Activated T-helper 9 cell treated with anti-CD3 and anti-CD28 coated beads, Interleukin-2, amount 50 U/mL, for 16 hours (primary cell): ENCODE results near the gene MIEF2.
A peak's percentile ranks its signal among the peaks of the same experiment; 100 is the strongest.
"Not testable (repeated sequence)": the region's sequence is repeated elsewhere in the genome, so short reads cannot be mapped to it uniquely, and the experiment has no call there.

Experiments used
- DNase-seq: peaks from one replicate; pipeline ENCODE4 v3.0.0-alpha.2; 2020; ENCODE audit warnings: low read depth

MIEF2 gene, protein sequence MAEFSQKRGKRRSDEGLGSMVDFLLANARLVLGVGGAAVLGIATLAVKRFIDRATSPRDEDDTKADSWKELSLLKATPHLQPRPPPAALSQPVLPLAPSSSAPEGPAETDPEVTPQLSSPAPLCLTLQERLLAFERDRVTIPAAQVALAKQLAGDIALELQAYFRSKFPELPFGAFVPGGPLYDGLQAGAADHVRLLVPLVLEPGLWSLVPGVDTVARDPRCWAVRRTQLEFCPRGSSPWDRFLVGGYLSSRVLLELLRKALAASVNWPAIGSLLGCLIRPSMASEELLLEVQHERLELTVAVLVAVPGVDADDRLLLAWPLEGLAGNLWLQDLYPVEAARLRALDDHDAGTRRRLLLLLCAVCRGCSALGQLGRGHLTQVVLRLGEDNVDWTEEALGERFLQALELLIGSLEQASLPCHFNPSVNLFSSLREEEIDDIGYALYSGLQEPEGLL

DNA sequence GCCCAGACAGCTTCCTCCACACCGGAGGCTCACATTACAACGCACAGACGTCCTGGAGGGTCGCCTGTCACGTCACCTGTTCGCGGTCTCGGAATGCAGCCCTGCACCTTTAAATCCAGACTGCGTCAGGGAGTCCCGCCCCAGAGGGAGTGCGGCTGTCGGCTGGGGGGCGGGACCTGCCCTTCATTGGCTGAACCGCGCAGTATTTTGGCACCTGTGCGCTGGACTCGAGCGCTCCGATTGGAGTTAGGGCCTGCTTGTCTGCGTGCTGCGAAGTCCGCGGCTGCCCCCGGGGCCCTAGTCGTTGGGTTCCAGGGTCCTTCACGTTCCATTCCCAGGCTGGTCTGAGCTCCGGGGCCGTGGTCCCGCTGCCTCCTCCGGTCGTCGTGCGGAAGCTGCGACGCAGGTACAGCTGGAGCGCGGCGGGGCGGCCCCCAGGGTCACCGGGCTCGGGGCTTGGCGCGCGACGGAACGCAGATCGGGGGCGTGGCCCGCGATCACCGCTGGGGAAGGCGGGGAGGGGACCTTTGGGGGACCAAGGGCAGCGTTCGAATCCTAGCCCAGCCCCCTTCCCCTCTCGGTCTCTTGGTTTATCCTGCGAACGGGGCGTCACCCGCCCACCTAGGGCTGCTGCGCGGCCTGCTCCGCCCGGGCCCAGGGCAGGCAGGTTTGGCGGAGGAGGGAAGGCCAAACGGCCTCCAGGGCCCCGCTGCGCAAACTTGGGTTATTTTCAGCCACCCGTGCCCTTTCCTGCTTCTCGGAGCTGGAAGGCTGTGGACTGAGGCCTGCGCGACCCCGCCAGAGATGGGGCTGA is at the start of gene MIEF2:
Gene MIEF2, plus strand, starts transcription at position 331 of the 814 bp plus-strand sequence. CDS start 2,059 bp downstream, outside the sequence.
- peak; percentile 89 for DNase-seq

GRCh38 chr17:18213666-18214270 is 46.7 kb upstream of the MIEF2 start:
- no peak for DNase-seq

DNA sequence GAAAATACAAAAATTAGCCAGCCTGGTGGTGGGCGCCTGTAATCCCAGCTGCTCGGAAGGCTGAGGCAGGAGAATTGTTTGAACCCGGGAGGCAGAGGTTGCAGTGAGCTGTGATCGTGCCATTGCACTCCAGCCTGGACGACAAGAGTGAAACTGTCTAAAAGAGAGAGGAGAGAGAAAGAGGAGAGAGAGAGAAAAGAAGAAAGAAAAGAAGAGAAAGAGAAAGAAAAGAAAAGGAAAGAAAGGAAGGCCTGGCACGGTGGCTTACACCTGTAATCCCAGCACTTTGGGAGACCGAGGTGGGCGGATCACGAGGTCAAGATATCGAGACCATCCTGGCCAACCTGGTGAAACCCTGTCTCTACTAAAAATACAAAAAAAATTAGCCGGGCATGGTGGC is 43.6 kb upstream of the MIEF2 start:
- DNase-seq = not testable (repeated sequence)

DNA sequence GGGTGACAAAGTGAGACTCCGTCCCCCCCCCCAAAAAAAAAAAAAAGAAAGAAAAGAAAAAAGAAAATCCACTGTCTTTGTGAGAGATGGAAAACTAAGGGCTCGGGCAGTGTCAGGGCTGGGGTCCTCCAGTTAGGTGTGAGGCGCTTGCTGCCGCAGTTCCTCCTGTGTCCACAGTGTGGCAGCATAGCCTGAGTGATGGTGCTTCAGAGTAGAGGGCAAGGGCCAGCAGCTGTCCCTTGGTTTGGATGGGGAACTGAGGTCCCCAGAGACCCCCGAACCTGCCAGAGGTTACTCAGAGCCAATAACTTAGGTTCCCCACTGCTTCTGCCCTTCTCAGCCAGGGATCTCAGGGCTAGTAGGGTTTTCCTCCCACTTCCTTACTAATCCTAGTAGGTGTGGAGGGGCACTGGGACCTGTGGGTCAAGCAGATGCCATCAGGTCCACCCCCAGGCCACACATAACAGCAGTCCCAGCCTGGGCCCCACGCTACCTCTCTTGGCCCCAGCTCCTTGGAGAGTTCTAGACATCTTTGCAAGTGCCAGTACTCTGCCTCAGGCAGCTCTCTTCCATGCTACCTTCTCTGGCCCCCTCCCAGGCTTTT is 42.9 kb upstream of the MIEF2 start:
- peak; percentile 50 for DNase-seq

GRCh38 chr17:18218756-18219415 is 41.6 kb upstream of the MIEF2 start:
- no peak for DNase-seq

- DNase-seq = no peak
Observed at GRCh38 chr17:18224053-18224386, 36.4 kb upstream of the MIEF2 start.

- no peak for DNase-seq
Observed at GRCh38 chr17:18224387-18225120, 35.9 kb upstream of the MIEF2 start.

DNA sequence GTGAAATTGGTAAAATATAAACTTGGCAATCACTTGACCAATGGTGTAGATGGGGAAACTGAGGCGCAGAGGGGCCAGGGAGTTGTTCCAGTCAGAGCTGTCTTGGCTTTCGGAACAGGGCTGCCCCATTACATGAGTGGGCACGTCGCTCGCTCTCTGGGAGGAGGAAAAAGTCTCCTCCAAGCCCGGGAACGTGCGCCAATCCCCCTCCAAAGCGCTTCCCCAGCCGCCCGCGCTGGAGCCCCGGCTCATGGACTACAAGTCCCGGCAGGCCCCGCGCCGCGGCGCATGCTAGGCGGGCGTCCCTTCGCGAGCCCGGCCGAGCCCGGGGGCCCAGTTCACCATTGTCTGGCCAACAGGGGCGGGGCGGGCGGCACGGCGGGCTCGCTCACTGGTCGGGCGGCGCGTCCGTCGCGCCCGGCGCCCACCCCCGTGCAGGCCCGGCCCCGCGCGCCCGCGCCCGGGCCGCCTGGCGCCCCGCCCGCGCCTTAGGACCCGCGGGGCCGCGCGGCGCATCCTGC is 35.3 kb upstream of the MIEF2 start, which contains the start of gene LLGL1:
Gene LLGL1, plus strand, starts transcription at position 515 of the 521 bp plus-strand sequence. CDS start 48 bp downstream, outside the sequence.
- DNase-seq = peak; percentile 95

DNA sequence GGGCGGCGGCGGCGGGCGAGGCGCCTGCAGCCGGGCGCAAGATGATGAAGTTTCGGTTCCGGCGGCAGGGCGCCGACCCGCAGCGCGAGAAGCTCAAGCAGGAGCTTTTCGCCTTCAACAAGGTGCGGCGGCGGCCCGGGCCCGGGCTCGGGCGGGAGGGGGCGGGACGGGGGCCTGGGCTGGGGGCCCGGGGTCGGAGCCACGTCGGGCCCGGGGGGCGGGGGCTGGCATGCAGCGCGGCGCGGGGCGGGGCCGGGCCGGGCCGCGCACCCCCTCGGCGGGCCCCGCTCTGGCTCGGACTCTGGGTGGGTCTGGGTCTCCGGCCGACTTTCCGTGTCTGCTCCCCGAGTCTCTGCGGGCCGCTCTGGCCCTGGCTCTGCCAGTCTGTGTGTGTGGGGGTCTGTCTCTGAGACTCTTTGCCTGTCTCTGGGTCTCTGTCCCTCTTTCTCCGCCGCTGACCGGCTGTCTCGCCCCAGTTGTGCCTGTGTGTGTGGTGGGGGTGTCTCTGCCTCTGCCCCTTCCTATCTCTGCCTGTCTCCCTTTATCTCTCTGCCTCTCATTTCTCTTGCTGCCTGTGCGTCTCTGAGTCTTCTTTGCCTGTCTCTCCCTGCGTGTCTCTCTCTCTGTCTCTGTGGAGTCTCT is 34.7 kb upstream of the MIEF2 start:
- DNase-seq = no peak

GRCh38 chr17:18226284-18226945 is 34.0 kb upstream of the MIEF2 start:
- no peak for DNase-seq

GRCh38 chr17:18227635-18228034 is 32.8 kb upstream of the MIEF2 start:
- no peak for DNase-seq

- DNase-seq = no peak
Observed at GRCh38 chr17:18228176-18228682, 32.2 kb upstream of the MIEF2 start.

- no peak for DNase-seq
Observed at GRCh38 chr17:18229254-18229653, 31.2 kb upstream of the MIEF2 start.

DNA sequence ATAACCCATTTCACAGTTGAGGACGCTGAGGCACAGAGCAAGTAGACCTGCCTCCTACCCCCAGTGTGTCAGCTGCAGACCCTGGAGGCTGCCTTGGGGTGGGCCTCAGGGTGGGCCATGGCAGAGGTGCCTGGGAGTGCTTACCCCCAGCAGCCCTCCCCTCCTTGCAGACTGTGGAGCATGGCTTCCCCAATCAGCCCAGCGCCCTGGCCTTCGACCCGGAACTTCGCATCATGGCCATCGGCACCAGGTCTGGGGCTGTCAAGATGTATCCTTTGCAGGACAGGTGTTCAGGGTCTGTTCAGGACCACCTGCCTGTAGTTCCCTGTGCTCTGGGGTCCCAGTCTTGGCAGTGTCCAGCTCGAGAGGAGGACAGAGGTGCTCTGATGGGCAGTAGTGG is 30.7 kb upstream of the MIEF2 start:
- no peak for DNase-seq

- DNase-seq = no peak
Observed at GRCh38 chr17:18230288-18231141, 29.9 kb upstream of the MIEF2 start.

DNA sequence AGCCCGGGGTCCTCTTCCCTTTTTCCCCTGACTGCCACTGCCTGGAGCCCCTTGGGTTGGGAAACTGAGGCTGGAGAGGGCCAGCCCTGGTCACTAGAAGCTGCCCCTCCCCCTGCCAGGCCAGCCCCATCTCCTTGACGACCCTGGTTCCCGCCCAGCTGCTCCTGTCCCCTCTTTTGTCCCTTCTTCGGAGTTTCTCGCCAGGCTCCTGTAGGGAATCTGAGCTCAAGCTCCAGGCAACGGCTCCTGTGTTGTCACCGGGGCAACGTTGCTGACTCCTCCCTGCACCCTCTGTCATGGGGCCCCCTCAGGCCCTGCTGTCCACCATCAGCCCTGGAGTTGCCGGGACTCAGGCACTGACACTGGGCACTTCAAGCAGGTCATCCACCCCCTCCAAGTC is 29.3 kb upstream of the MIEF2 start:
- DNase-seq = no peak

GRCh38 chr17:18233803-18234518 is 26.5 kb upstream of the MIEF2 start:
- no peak for DNase-seq
